IMR-90 (cell line): Measurements from ENCODE around the gene TSPAN4.

ENCODE experiments used
- BHLHE40 ChIP-seq: fragments of 150-350 bp; IDR thresholded peaks from 2 replicates; pipeline ENCODE4 v1.6.1; 2016; ENCODE audit warnings: mild to moderate bottlenecking, low read depth, low read length
- POLR2A ChIP-seq: IDR thresholded peaks from 2 replicates; pipeline ENCODE4 v1.6.1; 2012; ENCODE audit warnings: mild to moderate bottlenecking, low read depth, low read length
- RAD21 ChIP-seq: IDR thresholded peaks from 2 replicates; pipeline ENCODE4 v1.6.1; 2012; ENCODE audit warnings: low read length, improper control_type of control experiment
- RCOR1 ChIP-seq: IDR thresholded peaks from 2 replicates; pipeline ENCODE4 v1.6.1; 2012; ENCODE audit warnings: mild to moderate bottlenecking, low read length, improper control_type of control experiment; ENCODE audit not compliant: insufficient replicate concordance
- RFX5 ChIP-seq: IDR thresholded peaks from 2 replicates; pipeline ENCODE4 v1.8.0; 2012; ENCODE audit warnings: low read depth, mild to moderate bottlenecking, low read length, moderate library complexity
- TF ChIP-seq, protein P1 (sequence below): conservative IDR thresholded peaks from 2 replicates; pipeline ENCODE4 v1.5.1; 2012; ENCODE audit warnings: mild to moderate bottlenecking, low read depth, low read length, improper control_type of control experiment
- TF ChIP-seq, protein P2 (sequence below): fragments of 150-350 bp; IDR thresholded peaks from 2 replicates; pipeline ENCODE4 v1.6.1; 2017; ENCODE audit warnings: mild to moderate bottlenecking, antibody characterized with exemption, low read length, low read depth

DNA sequence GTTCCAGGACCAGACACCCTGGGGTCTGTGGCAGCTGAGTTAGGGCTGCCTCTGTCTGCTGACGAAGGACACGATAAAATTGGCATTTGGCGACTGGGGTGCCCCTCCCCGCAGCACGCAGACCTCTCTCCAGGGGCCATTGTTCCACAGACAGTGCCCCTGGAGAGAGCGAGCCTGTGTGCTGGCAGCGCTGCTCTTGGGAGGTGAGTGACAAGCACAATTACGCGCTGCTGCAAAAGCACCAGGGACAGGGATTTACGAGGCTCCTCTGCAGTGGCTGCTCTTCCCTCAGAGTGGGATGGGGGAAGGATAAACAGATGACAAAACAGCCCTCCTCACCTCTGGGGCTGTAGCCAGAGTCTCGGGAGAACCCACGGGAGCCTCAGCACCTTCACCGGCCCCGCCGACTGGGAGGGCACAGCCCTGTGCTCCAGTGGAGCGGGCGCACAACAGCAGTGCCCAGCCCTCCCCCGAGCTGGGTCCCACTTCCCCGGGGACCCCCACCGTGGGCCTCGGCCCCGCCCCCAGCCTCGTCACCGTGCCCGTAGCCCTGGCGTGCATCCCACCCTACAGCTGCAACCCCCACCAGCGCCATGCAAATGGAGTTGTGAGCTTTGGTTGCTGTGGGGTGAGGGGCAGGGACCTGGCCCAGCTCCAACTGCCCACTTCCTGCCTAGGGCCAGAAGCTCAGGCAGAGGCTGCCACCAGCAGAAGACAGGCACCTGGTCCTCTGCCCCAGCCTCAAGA lies 48.3 kb downstream of the TSPAN4 start:
- TF ChIP-seq, protein P1, sequence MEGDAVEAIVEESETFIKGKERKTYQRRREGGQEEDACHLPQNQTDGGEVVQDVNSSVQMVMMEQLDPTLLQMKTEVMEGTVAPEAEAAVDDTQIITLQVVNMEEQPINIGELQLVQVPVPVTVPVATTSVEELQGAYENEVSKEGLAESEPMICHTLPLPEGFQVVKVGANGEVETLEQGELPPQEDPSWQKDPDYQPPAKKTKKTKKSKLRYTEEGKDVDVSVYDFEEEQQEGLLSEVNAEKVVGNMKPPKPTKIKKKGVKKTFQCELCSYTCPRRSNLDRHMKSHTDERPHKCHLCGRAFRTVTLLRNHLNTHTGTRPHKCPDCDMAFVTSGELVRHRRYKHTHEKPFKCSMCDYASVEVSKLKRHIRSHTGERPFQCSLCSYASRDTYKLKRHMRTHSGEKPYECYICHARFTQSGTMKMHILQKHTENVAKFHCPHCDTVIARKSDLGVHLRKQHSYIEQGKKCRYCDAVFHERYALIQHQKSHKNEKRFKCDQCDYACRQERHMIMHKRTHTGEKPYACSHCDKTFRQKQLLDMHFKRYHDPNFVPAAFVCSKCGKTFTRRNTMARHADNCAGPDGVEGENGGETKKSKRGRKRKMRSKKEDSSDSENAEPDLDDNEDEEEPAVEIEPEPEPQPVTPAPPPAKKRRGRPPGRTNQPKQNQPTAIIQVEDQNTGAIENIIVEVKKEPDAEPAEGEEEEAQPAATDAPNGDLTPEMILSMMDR = no peak
- TF ChIP-seq, protein P2, sequence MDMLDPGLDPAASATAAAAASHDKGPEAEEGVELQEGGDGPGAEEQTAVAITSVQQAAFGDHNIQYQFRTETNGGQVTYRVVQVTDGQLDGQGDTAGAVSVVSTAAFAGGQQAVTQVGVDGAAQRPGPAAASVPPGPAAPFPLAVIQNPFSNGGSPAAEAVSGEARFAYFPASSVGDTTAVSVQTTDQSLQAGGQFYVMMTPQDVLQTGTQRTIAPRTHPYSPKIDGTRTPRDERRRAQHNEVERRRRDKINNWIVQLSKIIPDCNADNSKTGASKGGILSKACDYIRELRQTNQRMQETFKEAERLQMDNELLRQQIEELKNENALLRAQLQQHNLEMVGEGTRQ = no peak
- TF ChIP-seq RCOR1 = no peak
- no peak for TF ChIP-seq POLR2A
- TF ChIP-seq BHLHE40 = no peak
- TF ChIP-seq RAD21 = no peak
- no peak for TF ChIP-seq RFX5
